GM21723 (cell line): ENCODE measurements around the gene ERN1.

ENCODE experiments used
- ATAC-seq: cut with Tn5 transposase; IDR thresholded peaks from one replicate; pipeline ENCODE4 v1.9.1; 2021; ENCODE audit warnings: mild to moderate bottlenecking, moderate library complexity; ENCODE audit not compliant: unreplicated experiment

ERN1 gene

GRCh38 chr17:64158406-64158805, 28.5 kb upstream of the ERN1 start:
- no peak for ATAC-seq

DNA sequence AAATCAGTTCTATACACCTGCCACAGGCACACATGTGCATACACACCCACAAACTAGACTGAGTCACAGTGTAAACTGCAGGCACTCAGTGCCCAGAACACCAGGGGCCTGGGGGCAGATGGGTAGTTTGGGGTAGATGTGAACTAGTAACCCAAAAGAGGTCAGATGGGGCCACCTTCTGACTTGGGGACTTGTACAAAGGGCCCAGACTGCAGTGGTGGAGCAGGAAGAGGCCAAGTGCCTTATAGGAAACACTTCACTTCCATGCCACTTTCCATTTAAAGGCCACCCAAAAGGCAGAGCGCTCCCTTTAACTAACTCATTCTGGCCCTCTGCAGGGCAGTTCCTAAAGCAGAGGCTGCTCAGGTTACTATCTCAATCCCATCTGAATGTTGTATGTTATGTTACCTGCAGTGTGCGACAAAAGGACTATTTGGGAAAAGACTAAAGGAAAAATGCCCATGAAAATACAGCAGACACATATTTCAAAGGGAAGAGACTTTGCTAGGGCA, 27.8 kb upstream of the ERN1 start:
- ATAC-seq, result no peak

DNA sequence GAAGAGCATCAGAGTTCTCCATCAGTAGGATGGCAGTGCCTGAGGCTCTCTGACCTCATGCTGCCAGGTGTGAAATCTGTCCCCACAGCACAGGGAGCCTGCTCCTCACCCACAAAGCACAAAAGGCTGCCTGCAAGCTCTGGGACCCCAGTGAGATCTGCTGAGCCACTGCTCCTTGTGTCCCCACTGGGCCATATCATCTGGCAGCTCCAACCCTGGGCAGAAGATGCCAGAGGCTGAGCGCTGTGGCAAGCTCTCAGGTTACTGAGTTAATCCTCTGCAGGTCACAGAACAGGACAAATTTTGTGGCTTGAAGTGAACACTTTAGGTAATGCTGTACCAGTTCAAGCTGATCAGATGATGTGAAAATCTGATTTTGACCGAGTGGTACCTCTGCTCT, 26.7 kb upstream of the ERN1 start:
- ATAC-seq, result no peak

DNA sequence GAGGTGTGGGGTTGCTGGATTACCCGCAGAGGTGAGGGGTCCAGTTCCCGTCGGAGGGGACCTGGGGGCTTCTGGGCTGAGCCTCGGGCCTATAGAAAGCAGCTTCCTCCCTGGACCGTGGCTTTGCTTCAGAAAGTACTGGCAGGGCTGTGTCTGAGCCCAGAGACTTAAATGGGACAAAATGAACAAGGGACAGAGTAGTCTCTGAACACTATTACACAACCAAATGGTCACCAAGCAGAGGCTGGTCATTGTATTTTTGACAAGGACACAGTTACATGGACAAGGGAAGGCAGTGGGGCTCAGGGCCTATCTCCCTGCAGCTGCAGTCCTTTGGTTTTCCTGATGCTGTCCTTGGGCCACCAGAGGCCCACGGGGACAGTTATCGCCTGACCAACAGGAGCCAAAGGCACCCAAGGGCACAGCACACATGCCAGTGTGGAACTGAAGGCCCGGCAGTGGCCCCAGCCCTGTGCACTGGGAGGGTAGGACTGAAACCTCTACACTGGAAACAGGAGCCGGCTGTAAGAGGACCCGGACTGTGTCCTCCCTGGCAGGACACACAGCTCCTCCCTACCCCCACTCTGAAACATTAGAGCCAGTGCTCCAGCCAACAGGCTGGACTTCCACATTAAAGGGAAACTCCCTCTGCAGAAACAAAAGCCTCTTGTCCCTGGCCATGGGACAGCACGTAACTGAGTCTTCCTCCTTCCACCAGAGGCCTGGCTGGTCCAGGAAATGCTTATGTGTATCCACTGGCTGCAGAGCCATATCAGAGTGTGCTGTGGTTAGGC, 26.0 kb upstream of the ERN1 start:
- ATAC-seq, result no peak

DNA sequence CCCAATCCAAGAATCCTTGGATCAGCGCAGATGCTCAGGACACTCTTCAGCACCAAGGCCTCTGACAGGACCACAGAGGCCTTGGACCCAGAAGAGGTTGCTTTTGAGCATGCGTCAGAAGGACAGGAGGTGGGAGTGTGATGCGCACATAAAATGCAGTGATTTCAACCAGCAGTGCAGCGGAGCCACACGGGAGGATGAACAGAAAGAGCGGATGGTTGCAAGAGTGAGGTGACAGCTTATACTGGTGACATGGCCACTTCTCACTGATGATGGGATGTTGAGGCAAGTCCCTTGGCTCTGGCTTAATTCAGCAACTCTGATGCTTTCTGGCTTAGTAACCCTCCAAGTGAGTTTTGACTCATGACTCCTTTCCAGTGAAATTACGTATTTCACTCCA, 25.2 kb upstream of the ERN1 start:
- no peak for ATAC-seq

DNA sequence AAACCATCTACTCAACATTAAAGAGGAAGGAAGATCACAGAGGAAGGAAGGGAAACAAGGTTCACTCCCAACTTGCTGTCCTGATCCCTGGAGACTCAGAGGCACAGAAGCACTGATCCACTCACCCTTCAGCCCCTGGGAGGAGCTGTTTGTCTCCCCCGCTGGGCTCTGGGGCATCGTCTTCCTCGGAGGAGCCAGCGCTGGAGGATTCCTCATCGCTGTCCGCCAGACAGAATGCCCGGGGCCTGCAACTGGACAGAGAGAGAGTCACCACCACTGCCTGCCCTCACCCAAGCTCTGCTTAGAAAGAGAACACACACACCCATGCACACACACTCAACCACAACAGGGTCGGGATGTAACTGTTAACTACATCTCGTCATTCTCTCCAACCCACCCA, 24.8 kb upstream of the ERN1 start:
- ATAC-seq, result no peak

- no peak for ATAC-seq
Measured at GRCh38 chr17:64154313-64154695, 24.4 kb upstream of the ERN1 start.

DNA sequence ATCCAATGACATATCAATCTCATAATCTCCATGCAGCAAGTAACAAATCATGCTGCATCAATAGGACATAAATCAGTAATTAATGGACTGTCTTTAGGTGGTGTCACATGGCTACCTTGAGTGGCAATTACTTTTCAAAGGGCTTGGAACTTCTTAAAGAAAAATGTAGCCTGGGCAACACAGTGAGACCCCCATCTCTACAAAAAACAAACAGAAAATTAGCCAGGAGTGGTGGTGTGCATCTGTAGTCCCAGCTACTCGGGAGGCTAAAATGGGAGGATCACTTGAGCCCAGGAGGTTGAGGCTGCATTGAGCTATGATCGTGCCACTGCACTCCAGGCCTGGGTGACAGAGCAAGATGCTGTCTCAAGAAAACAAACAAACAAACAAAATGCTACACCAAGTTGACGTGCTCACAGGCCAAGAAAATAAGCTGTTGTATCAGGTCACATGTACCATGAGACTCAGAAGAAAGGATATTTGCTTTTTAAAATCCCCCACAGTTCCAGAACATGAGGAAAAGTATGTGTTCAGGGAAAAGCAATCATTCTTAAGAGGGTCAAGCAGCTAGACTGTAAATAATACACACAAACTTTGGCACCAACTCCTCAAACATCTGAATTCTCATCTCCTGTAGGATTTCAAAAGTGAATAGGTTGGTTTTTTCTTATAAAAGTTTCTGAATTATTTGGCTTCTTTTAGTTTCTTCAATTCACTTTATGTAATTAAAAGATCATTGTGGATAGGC, 23.8 kb upstream of the ERN1 start:
- no peak for ATAC-seq

DNA sequence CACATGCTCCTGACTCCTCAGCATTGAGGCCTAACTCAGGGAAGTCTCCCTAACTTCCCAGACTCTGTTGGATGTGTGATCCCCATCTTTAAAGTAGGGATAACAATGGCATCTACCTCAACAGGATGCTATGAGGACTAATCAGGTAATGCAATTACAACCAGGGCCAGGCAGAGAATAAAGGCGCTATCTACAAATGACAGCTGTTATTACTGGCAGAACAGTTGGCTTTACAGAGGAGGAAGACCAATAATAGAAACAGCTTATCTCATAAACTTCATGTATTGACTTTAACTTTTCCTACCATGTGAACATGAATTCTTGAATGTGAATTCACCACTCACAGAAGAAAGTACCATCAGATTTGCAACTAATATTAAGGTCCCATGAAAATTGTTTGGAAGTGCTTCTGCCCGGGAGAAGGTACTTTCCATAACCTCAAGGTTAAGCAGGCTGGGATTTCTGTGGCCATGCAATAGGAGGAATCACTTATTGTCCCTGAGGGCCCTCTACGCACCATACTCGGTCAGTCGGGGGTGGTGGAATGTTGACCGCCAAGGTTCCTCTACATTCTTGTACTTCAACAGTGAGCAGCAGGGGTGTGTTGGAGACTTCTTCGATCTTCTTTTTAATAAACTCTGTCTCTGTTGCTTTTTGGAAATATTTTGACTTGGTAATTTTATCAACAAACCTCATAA, 22.6 kb upstream of the ERN1 start:
- no peak for ATAC-seq

- no peak for ATAC-seq
Measured at GRCh38 chr17:64151016-64151368, 21.0 kb upstream of the ERN1 start.

DNA sequence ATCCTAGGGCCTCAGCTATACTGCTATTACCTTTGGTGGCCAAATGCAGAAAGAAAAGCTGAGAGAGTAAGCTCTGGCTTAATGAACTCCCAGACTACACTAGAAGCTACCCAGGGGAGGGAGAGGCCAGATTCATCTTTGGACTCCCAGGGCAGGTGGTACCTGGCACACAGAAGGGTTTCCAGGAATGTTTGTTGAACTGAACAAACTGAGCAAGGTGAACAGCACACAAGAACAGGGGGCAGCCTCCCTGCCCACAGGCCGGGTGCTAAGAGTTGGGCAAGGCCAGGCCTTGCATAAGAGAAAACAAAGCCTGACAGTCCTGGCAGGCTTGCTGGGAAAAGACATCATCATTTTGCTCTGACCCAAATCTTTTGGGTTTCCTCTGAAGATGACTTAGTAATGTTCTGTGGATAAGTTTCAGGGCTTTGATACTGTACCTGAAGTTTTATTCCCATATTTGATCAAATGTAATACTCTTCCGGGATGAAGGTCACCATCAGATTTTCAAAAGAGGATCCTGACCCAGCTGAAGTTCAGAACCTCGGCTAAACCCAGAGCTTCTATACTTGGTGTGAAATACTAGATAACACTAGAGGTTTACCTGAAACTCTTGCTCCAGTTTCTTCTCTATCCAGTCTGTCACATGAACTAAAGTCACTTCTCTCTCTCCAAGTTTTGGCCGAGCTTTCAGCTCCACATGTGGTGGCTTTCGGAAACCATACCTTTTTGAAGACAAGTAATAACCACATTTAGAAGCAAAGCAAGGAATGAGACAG, 20.5 kb upstream of the ERN1 start:
- ATAC-seq, result no peak

GRCh38 chr17:64149196-64149595, 19.3 kb upstream of the ERN1 start:
- ATAC-seq, result no peak

DNA sequence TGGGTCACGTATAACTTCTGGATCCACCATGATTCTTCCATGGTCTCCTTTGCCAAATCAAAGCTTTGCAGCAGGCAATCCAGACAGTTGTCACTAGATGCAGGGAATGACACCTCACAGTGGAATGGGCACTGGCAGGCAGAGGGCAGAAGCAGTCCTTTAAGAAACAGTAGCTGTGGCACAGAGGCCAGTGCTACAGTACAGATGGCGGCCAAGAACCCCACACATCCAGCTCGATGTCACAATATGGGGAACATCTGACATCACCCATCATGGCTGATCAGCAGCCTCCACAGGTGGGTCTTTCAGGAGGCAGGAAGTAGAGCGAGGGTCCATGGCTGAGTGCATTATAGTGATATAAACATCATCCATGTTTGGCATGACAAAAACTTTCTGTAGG, 18.8 kb upstream of the ERN1 start:
- ATAC-seq, result no peak

GRCh38 chr17:64148017-64148631, 18.2 kb upstream of the ERN1 start:
- ATAC-seq, result no peak

DNA sequence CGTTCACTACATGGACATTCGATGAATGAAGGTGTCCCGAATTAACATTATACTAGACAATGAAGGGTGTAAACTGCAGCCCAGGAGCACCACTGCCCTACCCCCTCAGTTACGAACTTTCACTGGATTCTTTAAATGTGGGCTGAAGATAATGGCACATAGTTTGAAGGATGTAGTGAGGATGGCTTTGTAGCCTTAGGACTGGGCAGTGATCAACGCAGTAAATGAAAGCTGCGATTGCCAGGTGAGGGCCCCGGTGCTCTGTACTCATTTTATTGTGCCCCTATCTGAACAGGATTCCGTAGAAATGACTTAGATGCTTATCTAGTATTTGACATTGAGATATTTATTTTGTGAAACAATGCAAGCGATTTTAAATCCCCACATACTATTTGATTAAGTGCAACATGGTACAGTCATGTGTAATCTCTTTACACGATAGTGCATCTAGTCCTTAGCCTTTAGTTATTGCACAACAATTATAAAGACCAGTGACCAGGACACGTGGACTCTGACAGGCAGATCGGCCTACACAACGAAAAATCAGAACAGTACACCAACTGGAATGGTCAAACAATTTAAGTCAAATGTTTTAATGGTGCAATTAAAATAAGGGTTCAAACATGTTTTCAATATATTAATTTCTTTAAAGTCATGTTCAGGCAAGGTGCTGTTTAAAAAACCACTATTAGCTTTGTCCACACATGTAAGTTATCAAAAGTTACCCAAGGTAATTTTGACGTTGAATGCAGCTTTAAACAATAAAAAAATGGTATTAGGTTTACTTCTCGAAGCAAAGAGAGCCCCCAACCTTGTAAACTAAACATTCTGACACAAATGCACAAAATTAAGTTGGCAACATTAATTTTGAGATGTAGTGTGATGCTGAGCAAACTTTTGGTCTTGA, 17.4 kb upstream of the ERN1 start:
- no peak for ATAC-seq

- ATAC-seq, result peak; percentile 15
Measured at GRCh38 chr17:64146418-64147109, 16.6 kb upstream of the ERN1 start.

- ATAC-seq, result peak; percentile 92
Measured at GRCh38 chr17:64145751-64146417, 15.9 kb upstream of the ERN1 start.

- peak; percentile 11 for ATAC-seq
Measured at GRCh38 chr17:64145375-64145750, 15.4 kb upstream of the ERN1 start.
